Erythroblast (primary cell): ENCODE measurements around the gene PROSER1.

ENCODE experiments used
- GATA1 ChIP-seq: IDR thresholded peaks from 2 replicates; pipeline ENCODE4 v1.6.1; 2011; ENCODE audit warnings: low read depth, mild to moderate bottlenecking, control low read depth, low read length, moderate library complexity
- POLR2A ChIP-seq: IDR thresholded peaks from 2 replicates; pipeline ENCODE4 v1.6.1; 2011; ENCODE audit warnings: mild to moderate bottlenecking, low read length

GRCh38 chr13:39036212-39036611 lies 1.7 kb downstream of the PROSER1 start:
- TF ChIP-seq POLR2A (peak; percentile 16), GATA1 (no peak)
